Skin of body (tissue), 2 donors: ENCODE results near the gene SSB. TPM values are rescaled to one million over a fixed set of nuclear protein-coding genes. Genes with fewer than 3 reads are reported as not detected.
"Not testable (repeated sequence)": the region's sequence is repeated elsewhere in the genome, so short reads cannot be mapped to it uniquely, and the experiment has no call there.

Experiments
- DNase-seq: peaks from one replicate; lab custom pipeline; 2025; lab: John Stamatoyannopoulos, UW
- total RNA-seq: library from RNA; depleted of rRNA; stranded (reverse); fragments of >200 nt; gene quantifications from one replicate; pipeline ENCODE4 v1.2.3, GENCODE V29; 2014

The SSB gene
- total RNA-seq, result 81.2 TPM

DNA sequence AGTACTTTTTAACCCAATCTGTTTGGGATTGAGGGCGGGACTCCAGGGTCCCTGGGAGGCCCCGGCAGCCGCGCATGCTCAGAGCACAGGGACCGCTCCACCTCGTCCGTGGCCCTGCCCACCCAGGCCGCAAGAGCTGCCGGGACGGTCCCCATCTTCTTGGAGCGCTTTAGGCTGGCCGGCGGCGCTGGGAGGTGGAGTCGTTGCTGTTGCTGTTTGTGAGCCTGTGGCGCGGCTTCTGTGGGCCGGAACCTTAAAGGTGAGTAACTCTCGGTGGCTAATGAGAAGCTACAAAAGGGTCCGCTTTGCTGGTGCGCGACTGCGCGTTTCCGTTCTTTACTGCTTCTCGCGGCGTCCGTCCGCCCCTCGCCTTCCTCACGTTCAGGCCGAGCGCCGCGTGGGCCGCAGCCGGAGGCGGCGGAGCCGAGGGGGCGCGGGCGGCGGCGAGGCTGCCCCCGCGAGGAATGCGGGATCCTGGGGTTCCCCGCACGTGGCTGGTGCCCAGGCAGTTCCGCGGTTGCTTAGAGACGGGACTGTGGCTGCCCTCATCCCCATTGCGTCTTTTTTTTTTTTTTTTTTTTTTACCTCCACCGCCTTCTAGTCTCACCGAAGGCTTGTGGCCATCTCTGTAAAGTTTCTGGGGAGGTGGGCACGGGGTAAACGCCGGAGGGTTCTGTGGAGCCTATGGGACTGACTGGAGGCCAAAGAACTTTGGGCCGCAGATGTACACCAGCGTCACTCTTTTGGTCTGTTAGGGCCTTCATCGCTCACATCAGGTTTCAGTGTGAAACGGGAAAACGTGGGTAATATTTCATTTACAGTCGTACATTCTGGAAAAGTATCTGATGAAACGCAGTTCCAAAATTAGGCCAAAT lies at the start of gene SSB:
SSB (plus strand) TSS at position 154 of the 875 bp plus-strand sequence. CDS start 2,090 bp downstream, outside the sequence.
- DNase-seq, result peak; percentile 86

DNA sequence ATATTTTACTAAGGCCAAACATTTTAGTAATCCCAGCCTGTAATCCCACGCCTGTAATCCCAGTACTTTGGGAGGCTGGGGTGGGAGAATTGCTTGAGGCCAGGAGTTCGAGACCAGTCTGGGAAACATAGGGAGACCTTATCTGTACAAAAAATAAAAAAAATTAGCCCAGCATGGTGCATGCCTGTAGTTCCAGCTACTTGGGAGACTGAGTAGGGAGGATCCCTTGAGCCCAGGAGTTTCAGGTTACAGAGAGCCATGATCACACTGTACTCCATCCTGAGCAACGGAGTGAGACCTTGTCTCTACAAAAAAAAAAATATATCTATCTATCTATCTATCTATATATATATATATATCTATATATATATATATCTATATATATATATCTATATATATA lies 45.9 kb upstream of the SSB start:
- DNase-seq, result no peak

GRCh38 chr2:169755083-169755870 lies 43.4 kb upstream of the SSB start:
- DNase-seq, result no peak

- DNase-seq, result no peak
Observed at GRCh38 chr2:169756342-169756741, 42.3 kb upstream of the SSB start.

GRCh38 chr2:169757356-169757755 lies 41.3 kb upstream of the SSB start:
- no peak for DNase-seq

DNA sequence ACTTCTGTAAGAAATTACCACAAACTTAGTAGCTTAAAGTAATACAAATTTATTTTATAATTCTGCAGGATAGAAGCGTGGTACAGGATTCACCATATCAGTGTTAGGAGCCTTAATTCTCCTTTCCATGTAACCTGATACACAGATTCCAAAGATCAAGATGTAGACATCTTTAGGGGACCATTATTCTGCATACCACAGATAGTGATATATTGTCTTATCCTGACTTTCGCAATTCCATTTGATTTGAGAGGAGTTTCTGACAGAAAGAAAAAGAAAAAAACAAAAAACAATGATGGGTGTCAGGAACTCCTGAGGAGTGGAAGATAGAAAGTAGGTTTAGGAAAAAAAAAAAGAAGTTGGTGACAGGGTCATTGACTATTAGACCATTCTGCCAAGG lies 40.9 kb upstream of the SSB start:
- no peak for DNase-seq

DNA sequence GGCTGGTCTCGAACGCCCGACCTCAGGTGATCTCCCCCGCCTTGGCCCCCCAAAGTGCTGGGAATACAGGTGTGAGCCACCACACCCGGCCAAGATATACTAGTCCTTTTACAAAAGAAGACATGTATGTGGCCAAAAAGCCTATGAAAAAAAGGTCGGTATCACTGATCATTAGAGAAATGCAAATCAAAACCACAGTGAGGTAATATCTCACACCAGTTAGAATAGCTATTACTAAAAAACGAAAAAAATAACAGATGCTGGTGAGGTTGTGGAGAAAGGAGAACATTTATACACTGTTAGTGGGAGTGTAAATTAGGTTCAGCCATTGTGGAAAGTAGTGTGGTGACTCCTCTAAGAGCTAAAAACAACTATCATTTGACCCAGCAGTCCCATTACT lies 38.7 kb upstream of the SSB start:
- no peak for DNase-seq

DNA sequence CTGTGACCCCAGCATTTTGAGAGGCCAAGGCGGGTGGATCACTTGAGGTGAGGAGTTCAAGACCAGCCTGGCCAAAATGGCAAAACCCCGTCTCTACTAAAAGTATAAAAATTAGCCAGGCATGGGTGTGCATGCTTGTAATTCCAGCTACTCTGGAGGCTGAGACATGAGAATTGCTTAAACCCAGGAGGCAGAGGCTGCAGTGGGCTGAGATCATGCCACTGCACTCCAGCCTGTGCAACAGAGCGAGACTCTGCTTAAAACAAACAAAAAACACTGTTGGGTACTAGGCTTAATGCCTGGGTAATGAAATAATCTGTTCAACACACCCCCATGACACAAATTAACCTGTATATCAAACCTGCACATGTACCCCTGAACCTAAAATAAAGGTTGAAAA lies 37.9 kb upstream of the SSB start:
- not testable (repeated sequence) for DNase-seq

- DNase-seq, result no peak
Observed at GRCh38 chr2:169761251-169761969, 37.3 kb upstream of the SSB start.

GRCh38 chr2:169761970-169762292 lies 36.7 kb upstream of the SSB start:
- no peak for DNase-seq

GRCh38 chr2:169765523-169765922 lies 33.1 kb upstream of the SSB start:
- DNase-seq, result no peak

- DNase-seq, result peak; percentile 34
Observed at GRCh38 chr2:169767243-169767888, 31.3 kb upstream of the SSB start.

GRCh38 chr2:169768262-169768995 lies 30.2 kb upstream of the SSB start:
- no peak for DNase-seq

GRCh38 chr2:169771021-169771420 lies 27.6 kb upstream of the SSB start:
- DNase-seq, result no peak

DNA sequence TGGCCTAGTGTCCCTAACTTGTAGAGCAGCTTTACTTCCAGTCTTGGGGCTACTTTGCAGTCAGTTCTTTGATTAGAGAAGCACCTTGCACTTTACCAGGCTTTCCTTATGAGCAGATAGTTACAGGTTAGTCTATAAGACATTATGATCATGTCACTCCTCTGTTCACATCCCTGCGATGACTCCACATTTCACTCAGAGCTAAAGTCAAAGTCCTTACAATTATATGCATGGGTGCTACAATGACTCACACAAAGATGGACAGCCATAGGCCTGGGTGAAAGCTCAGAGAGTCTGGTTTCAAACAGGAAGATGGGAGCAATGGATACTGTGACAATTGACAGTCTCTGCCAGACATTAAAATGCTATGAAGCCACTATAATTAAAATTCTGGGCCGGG lies 27.1 kb upstream of the SSB start:
- no peak for DNase-seq

DNA sequence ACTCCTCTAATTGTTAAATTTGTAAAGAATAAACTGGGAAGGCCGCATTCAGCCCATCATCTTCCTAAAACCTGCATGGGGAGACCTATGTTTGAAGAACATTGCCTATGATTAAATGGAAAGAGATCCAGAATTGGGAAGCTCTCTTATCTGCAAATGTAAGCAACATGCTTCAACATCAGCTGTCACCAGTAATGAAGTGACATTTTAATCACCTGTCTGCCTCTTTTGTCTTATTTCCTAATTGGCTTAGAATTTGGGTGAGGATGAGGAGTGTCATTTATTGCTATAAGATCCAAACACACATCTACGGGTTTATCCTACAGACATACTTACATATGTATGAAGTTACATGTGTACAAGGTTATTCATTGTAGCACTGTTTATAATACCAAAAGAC lies 26.0 kb upstream of the SSB start:
- DNase-seq, result no peak

DNA sequence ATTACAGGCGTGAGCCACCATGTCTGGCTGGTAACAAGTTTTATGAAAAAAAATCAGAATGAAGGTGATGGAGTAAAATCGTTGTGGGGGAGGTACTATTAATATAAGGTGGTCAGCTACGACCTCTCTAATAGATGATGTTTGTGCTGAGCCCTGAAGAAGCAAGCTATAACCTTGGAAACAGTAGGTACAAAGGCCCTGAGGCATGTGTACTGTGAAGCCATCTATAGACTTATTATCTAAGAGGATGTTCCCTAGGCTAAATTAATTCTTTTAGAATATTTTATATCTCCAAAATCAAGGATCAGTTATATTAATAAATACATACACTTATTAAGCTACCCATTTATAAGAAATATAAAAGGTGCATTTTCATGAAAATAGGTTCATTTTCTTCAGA lies 23.3 kb upstream of the SSB start:
- no peak for DNase-seq

DNA sequence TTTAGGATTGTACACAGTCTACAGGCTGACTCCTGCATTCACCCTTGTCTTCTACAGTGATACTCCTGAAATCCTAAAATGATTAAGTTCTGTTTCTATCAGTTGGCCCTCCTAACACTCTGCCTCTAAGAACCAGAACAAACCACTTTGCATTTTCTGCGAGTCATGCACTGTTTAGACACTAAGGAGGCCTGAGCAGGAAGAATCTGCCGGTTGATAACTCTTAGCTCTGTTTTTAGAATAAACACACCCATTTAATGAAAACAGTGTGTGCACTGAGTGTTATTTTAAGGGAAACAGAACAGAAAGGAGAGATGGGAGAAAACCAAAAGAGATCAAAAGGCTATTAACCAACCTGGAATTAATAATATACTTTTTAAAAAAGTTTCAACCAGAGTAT lies 22.9 kb upstream of the SSB start:
- no peak for DNase-seq

- DNase-seq, result no peak
Observed at GRCh38 chr2:169776252-169776761, 22.4 kb upstream of the SSB start.

- no peak for DNase-seq
Observed at GRCh38 chr2:169778446-169778845, 20.2 kb upstream of the SSB start.
